ENCODE results near the gene CLEC19A.

The CLEC19A gene

DNA sequence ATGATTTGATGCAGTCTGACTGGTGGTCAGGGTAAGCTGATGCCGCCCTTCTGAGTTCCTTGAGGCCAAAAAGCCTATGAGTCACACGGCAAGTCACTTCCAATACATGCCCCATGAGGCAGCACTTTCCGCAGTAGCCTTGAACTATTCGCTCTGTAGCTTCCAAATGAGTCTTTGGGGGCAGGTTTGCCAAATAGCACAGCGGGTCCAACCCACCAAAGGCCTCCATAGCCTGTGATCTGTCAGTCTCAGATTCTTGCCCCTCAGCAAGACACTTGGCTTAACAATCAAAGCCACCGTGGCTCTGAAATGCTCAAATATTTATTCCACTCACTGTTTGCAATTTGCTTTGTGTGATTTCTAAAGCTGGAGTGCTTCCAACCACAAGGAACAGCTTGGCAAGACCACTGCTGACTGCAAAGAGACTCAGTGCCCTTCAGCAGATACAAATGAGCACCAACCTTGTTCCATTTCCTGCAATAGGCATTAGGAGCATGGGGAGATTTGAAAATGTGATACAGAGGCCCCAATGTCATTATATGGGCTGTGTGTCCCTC is 45.4 kb downstream of the CLEC19A start:
- no peak for FAIRE-seq

DNA sequence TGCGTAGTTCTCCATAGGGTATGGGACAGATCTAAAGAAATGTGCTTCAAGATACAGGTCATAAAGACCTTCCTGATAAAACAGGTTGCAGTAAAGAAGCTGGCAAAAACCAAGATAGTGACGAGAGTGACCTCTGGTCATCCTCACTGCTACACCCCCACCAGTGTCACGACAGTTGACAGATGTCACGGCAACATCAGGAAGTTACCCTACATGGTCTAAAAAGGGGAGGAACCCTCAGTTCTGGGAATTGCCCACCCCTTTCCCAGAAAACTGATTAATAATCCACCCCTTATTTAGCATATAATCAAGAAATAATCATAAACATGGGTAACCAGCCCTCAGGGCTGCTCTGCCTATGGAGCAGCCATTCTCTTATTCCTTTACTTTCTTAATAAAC is 46.3 kb downstream of the CLEC19A start:
- no peak for FAIRE-seq

DNA sequence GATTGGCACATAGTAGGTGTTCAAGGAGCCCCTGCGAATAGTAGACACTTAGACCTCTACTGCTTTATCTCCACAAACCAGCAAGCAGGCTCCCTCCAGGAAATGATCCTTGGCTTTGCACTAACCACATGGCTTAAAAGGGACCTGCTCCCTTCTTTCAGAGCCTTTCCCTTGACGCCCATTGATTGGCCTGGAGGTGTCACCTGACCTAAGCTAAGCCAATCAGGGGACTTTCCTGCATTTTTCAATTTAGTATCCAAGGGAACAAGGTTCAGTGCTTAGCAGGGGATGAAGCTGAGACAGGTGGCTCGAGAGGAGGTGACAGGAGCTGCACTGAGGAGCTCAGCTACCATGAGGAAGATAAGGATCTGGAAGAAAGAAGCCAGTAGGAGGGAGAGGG is 52.8 kb downstream of the CLEC19A start:
- no peak for FAIRE-seq

DNA sequence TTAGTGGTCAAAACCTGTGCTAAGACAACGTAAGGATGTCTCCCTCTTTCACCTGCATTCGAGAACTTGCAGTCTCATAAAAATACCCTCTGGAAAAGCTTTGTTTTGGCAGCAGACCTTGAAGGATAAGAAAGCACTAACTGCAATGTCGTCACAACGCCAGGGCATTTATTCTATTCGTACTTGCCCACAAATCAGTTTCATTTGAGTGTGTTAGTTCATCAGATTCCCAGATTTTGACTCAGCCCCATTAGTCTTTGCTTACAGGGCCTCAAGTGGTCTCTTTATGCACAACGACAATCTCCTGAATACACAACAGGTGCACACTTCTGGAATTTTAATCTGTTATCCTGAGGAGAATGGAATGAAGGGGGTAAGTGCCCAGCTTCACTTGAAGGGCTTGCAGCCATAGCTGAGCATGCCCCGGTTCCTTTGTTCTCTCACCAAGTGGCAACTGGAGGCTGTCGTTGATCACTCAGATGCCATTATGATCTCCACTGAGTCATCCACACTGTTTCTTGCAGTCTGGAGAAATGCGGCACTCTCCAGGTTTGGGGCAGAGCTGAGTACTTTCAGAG is 58.8 kb downstream of the CLEC19A start:
- FAIRE-seq = no peak

DNA sequence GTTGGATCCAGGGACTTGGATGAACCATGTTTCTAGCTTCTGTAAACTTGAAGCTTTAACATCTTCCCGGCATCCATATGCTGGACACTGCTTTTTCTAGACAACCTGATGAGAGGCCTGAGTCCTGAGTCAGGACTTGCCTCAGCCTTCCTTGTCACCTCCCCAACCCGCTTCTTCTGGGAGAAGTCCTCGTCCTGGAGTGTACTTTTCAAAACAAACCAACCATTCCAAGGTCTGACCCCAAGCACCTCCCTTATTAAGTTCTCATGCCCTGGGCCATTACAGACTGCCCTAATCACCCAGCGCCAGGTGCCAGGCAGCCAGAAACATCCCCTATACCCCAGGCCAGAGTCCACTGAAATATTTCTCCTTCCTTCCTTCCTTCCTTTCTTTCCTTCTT is 59.4 kb downstream of the CLEC19A start:
- no peak for FAIRE-seq

DNA sequence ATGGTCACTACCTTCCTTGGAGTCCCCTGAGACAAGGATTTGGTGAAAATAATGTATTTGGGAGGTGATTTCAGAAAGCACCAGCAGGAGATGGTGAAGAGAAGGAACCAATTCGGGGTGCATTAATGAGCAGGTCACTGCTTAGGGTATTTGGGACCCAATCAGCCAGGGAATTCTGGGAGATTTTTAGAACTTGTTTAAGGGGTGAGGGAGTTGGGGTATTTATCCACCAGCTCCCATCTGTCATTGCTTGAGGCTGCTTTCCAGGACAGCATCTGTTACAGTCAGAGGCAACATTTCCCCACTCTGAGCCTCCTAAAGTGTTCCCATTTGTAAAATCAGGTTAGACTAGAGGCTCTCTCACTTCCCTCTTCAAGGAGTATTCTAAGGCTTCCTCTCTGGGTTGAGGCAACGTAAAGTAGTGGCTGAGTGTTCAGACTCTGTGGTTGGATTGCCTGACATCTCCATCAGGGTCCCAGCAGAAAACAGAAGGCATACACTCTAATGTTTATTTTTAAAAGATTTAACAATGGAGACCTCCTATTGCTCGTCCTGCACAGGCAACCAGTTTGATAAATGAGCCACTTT is 60.9 kb downstream of the CLEC19A start:
- FAIRE-seq = no peak

DNA sequence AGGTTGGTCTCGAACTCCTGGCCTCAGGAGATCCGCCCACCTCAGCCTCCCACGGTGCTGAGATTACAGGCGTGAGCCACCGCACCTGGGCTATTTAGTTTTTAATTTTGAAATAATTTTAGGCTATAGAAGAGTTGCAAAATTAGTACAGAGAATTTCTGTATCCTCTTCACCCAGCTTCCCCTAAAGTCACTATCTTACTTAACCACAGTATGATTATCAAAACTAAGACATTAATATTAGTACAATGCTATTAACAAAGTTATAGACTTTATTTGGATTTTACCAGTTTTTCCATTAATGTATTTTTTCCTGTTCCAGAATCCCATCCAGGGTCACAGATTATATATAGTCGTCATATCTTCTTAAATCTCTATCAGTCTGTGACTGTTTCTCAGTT is 62.6 kb downstream of the CLEC19A start:
- FAIRE-seq = no peak

DNA sequence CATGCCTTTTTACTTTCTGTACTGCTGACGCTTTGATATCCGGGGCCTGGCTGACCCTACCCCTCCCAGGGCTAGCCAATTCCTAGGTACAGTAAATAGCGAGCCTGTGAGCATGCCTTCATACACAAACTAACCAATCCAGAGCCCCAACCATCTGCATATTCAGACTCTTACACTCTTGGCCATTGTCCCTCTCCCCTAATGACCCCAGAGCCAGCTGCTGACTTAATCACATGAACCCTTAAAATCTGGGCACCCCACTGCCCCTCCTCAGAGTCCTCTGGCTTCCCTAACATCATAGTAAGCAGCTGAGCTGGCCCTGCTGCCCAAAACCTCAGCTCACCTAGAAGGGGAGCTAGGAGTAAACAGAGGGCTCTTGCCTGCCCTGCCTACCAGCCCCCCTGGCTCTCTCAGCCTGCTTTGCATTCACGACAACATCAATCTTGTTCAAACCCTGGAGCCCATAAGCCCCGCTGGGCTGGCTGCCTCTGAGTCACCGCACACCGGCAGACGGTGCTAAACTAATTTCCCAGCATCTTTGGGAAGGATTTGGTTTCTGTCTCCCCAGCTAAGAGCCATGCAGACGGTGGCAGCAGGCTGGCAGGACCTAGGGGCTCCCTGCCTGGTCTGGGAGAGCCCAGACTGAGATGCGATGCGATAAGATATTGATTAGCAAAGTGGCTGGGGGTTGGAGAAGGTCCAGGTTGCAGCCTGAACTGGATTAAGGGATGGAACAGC is 63.2 kb downstream of the CLEC19A start:
- no peak for FAIRE-seq

DNA sequence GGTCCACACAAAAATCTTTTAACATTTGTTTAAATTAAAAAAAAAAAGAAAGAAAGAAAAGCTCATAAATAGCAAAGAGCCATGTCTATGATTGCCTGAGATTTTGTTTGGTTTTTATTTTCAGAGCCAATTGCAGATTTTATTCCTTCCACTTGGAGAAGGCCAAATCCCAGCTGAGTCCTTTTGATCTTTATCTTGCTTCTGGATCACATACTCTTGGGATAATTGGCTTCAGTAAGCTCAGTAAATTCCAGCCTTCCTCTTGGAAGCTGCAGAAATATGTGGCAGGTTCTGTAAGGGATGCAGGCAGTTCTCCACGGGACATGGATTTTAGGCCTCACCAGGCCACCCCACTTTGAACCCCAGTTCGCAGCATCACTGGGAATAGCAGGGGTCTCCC is 68.8 kb downstream of the CLEC19A start:
- peak; percentile 54 for FAIRE-seq

DNA sequence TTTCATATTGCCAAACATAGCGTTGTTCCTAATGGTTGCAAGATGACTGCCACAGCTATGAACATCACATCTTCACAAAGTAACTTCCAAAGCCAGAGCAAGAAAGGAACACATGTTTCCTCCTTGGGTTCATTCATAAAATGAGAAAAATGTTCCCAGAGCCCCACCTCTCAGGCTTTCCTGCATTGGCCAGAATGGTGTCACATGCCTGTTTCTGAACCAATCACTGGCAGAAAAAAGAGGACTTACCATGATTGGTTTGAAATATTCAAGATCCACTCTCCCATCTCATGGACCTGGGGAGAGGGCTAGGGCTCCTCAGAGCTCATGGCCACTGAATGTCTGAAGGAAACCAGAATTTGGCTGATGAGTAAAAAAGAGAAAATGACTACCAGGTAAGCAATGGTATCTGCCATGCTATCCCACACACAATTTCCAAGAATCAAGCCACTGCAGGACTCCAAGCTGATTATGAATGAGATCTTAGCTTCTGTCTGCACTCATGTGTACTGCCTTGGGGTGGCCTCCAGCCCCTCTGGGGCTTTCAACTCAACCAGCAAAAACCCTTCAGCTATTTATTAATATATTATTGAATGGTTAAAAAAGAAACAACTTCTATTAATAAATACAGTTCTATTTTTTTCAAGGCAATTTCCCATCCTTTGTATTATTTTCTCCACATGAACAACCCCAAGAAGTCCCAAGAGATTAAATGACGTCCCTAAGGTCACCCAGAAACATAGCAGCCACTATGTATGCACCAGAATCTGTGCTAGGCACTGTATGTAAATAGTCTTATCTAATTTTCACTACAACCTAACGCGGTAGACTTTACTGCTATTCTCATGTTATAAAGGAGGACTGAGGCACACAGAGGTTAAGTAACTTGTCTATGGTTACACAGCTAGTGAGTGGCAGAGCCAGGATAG is 70.8 kb downstream of the CLEC19A start:
- FAIRE-seq = no peak

DNA sequence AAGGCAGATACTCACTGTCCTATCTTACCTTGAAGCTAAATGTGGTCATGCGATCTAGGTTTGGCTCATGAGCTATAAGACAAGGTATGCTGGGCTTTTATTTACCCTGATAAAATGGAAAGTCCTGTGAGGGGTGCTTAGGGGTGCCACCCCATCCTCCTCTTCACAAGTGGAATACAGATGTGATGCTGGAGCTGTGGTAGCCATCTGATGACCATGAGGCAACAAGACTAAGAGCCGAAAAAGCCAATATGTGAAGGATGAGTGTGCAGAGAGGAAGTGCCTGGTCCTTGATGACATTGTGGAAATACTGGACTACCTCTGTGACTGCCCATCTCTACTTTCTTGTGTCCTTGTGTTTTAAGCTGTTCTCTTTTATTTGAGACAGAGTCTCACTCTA is 74.0 kb downstream of the CLEC19A start:
- FAIRE-seq = no peak

All from endometrium (tissue), 2 donors.